Fibroblast of villous mesenchyme (primary cell): ENCODE data around the gene SORCS2. TPM values are rescaled to one million over a fixed set of nuclear protein-coding genes. Genes with fewer than 3 reads are reported as not detected.

Source experiments
- DNase-seq: peaks from one replicate; pipeline ENCODE4 v3.0.0-alpha.2; 2010; ENCODE audit warnings: low read depth
- H3K4me3 ChIP-seq: 2 replicates; pipeline ENCODE4 v1.5.1; 2011; ENCODE audit warnings: low read depth, mild to moderate bottlenecking, low read length
- CTCF ChIP-seq: IDR thresholded peaks from 2 replicates; pipeline ENCODE4 v1.5.1; 2012; ENCODE audit warnings: low read depth, mild to moderate bottlenecking, low read length; ENCODE audit not compliant: insufficient read depth
- total RNA-seq: library from RNA; depleted of rRNA; stranded (reverse); fragments of >200 nt; gene quantifications from 2 replicates; pipeline ENCODE4 v1.2.3, GENCODE V29; 2012

Gene SORCS2
- total RNA-seq, 1 donor: under 0.01 TPM

GRCh38 chr4:7315286-7315685 lies 122.9 kb downstream of the SORCS2 start:
- TF ChIP-seq CTCF: no peak
- no peak for DNase-seq
- H3K4me3 ChIP-seq: no peak overlapping the region

GRCh38 chr4:7315935-7316334 lies 123.6 kb downstream of the SORCS2 start:
- DNase-seq: no peak
- no peak for TF ChIP-seq CTCF
- no peak overlapping the region for H3K4me3 ChIP-seq

GRCh38 chr4:7319024-7319423 lies 126.7 kb downstream of the SORCS2 start:
- no peak overlapping the region for H3K4me3 ChIP-seq
- DNase-seq: no peak
- TF ChIP-seq CTCF: no peak

- TF ChIP-seq CTCF: no peak
- no peak for DNase-seq
- no peak overlapping the region for H3K4me3 ChIP-seq
Observed at GRCh38 chr4:7320206-7320797, 128.0 kb downstream of the SORCS2 start.

DNA sequence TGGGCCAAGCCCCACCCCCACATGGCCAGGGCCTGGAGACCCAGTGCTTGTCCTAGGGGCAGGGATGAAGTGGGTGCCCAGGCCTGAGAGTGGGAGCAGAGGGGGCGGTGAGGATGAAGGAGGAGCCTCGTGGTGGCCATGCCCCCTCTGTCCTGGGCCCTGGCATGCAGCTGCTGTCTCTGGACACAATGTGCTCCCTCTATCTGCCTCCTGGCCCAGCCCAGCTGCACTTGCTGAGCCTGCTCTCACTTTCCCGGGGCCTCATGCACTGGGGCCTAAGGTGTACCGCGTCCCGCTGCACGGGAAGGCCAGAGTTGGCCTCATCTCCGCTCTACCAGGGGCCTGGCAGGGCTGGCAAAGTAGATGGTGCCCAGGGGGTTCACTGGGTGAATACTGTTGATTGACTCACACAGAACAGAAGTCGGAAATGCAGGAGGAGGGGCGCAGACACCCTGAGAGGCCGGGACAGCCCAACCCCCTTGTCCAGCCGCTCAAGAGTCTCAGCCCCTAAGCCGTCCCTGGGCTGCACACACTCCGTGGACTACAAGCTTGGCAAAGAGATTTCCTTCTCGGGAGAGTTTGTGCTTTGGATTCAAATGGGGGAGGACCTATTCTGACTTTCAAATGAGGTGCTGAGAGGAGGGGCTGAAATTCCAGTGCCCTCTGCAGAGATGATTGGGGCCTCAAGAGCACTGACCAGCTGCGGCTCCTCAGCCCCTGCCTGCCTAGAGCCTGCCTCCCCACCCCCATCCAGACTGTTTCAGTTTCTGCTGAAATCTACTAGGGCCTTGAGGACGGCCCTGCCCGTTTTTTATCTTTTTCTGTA lies 130.0 kb downstream of the SORCS2 start:
- no peak overlapping the region for H3K4me3 ChIP-seq
- DNase-seq: no peak
- TF ChIP-seq CTCF: no peak

- no peak for TF ChIP-seq CTCF
- DNase-seq: no peak
- no peak overlapping the region for H3K4me3 ChIP-seq
Observed at GRCh38 chr4:7323461-7323871, 131.1 kb downstream of the SORCS2 start.
